NCI-H2081 treated with DMSO at 0.1 percent for 48 hours (cell line): Measurements from ENCODE around the gene MTREX.
A peak's percentile ranks its signal among the peaks of the same experiment; 100 is the strongest.
"Not testable (repeated sequence)": the region's sequence is repeated elsewhere in the genome, so short reads cannot be mapped to it uniquely, and the experiment has no call there.

Experiments
- DNase-seq: peaks from one replicate; lab custom pipeline; 2025; lab: John Stamatoyannopoulos, UW

The MTREX gene

GRCh38 chr5:55307383-55308253, at the start of gene MTREX, which contains the start of gene DHX29:
MTREX (plus strand) TSS chr5:55307989; CDS start chr5:55308014, 25 bp downstream.
DHX29 (minus strand) TSS chr5:55307694; CDS start chr5:55307573, 121 bp downstream.
- peak; percentile 55 for DNase-seq

GRCh38 chr5:55258339-55258738, 49.5 kb upstream of the MTREX start:
- DNase-seq = no peak

DNA sequence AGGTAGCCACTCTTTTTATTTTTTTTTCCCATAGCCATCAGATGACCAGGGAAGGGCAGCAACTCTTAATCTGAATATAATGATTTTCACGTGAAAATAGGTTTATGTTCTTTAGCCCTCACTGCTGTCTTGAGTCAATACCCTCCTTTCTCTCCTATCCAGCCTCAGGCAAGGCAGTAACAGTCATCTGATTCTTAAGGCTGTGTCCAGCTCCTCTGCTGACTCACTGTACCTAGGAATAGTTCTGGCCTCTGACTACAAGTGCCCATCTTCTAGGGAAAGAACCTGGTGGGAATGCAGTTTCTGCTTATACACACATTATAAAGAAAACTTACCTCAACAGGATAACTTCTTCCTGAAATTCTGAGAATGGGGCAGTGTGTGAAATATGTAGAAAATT, 31.0 kb upstream of the MTREX start:
- no peak for DNase-seq

GRCh38 chr5:55278778-55279177, 29.0 kb upstream of the MTREX start:
- no peak for DNase-seq

DNA sequence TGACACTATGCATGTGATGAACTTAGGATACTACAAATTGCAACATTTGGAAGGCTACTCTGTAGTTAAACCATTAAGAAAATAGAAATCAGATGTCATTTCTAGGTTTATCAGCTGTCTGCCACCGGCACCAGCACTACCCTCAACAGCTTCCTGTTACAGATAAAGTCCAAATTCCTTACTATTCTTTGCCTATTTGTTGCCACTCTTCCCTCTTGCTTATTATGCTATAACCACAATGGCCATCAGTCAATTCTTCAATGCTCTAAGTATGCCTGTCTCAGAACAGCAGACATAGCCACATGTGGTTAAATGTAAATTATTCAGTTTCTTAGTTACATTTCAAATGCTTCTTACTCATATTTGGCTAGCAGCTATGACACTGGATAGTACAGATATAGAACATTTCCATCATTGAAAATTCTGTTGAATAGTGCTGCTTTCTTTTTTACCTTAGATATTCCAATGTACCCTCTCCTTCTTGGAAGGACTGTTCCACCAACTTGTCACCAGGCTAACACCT, 21.3 kb upstream of the MTREX start:
- DNase-seq = no peak

DNA sequence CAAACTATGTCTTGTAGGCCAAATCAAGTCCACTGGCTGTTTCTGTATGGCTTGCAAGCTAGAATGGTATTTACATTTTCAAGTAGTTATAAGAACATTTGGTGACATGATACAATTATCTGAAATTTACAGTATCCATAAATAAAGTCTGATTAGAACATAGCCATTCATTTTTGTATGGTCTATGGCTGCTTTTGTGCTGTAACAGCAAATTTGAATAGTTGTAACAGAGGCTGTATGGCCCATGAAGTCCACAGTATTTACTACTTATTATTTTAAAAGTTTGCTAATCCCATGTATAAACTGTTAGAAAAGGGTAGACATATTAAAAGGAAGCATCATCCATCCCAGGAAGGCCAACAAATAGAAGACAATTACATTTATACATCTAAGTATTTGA, 18.0 kb upstream of the MTREX start:
- DNase-seq = no peak

- no peak for DNase-seq
These were observed 16.8 kb upstream of the MTREX start for GRCh38 chr5:55290991-55291390.

DNA sequence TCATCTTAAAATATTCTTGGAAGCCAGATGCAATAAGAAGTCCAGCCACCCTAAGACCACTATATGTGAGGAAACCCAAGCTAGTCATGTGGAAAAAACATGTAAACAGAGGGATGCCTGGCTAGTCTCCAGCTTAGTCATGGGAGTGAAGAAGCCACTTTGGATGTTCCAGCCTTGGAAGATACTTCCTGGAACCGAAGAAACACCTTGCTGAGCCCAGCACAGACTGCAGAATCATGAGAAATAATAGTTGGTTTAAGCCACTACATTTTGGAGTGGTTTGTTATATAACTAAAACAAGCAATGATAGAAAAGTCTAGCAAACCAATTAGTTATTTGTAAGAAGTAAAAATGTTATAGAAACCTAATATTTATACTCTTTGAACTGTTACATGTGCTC, 12.9 kb upstream of the MTREX start:
- DNase-seq = no peak

- no peak for DNase-seq
These were observed 6.9 kb upstream of the MTREX start for GRCh38 chr5:55300890-55301289.

GRCh38 chr5:55303238-55303690, 4.5 kb upstream of the MTREX start:
- DNase-seq = no peak

GRCh38 chr5:55304584-55304983, 3.2 kb upstream of the MTREX start:
- DNase-seq = no peak

- DNase-seq = no peak
These were observed 2.4 kb upstream of the MTREX start for GRCh38 chr5:55305345-55305744.

- DNase-seq = no peak
These were observed 977 bp upstream of the MTREX start for GRCh38 chr5:55306641-55307382.

GRCh38 chr5:55308254-55308836, 556 bp downstream of the MTREX start:
- DNase-seq = peak; percentile 3

GRCh38 chr5:55313870-55314617, 6.3 kb downstream of the MTREX start:
- DNase-seq = no peak

DNA sequence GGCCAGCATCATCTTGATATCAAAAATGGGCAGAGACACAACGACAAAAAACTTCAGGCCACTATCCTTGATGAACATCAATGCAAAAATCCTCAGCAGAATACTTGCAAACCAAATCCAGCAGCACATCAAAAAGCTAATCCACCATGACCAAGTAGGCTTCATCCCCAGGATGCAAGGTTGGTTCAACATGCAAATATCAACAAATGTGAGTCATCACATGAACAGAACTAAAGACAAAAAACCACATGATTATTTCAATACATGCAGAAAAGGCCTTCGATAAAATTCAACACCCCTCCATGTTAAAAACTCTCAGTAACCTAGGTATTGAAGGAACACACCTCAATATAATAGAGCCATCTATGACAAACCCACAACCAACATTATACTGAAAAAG, 8.5 kb downstream of the MTREX start:
- DNase-seq = no peak

GRCh38 chr5:55316837-55317236, 9.0 kb downstream of the MTREX start:
- DNase-seq = no peak

GRCh38 chr5:55318237-55318636, 10.4 kb downstream of the MTREX start:
- not testable (repeated sequence) for DNase-seq

GRCh38 chr5:55319491-55319890, 11.7 kb downstream of the MTREX start:
- no peak for DNase-seq

GRCh38 chr5:55320571-55320970, 12.8 kb downstream of the MTREX start:
- no peak for DNase-seq

DNA sequence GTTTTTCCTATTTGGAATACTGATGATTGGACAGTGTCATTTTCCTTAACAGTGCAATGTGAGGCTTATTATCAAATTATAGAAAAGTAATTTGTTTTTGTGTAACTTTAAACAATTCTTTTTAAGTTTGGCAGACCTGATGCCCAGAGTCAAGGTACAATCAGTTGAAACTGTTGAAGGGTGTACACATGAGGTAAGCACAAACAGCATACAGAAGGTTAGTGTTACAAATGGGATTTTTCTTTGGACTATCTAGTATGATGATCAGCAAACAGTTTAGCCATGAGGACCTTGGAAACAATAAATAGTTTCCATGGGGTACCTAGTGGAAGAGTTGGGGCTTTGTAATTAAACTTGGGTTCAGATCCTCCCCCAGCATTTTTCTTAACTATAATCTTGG, 16.2 kb downstream of the MTREX start:
- DNase-seq = no peak
